GM18499 (cell line): ENCODE measurements around the gene INSL4.

Experiments used
- ATAC-seq: cut with Tn5 transposase; IDR thresholded peaks from one replicate; pipeline ENCODE4 v1.9.1; 2021; ENCODE audit warnings: moderate number of reproducible peaks; ENCODE audit not compliant: insufficient read depth, unreplicated experiment

INSL4 gene

DNA sequence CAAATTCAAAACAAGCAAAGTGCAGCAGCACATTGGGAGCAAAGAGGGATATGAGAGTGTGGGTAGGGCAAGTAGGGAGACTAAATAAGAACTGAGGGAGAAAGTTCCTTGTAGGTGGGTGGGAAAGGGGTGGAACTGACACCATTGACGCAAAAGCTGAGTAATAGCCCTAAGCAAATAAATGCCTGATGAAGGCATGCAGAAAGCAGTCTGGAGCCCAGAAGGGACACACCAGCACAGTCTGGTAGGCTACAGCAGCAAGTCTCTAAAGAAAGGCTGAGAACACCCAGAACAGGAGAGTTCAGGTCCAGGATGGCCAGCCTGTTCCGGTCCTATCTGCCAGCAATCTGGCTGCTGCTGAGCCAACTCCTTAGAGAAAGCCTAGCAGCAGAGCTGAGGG lies at the start of gene INSL4:
TSS of gene INSL4 (plus strand) at position 208 of the 400 bp plus-strand sequence. CDS start at position 313, 105 bp downstream.
- no peak for ATAC-seq

DNA sequence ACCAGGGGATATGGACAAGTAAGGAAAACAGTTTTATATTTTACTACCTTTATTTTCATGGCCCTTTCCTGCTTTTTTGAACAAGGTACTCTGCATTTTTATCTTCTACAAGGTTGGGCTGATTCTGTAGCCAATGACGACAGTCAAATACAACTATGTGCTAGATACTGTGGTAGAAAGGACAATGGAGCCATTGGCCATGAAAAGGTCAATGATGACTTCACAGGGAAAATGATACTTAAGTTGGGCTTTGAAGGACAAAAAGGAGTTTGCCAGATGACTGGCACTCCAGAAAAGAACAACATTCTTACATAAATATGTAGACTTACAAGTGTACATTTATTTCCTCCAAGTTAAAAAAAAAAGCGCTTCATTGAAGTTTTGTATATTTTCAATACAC lies 46.4 kb upstream of the INSL4 start:
- no peak for ATAC-seq

DNA sequence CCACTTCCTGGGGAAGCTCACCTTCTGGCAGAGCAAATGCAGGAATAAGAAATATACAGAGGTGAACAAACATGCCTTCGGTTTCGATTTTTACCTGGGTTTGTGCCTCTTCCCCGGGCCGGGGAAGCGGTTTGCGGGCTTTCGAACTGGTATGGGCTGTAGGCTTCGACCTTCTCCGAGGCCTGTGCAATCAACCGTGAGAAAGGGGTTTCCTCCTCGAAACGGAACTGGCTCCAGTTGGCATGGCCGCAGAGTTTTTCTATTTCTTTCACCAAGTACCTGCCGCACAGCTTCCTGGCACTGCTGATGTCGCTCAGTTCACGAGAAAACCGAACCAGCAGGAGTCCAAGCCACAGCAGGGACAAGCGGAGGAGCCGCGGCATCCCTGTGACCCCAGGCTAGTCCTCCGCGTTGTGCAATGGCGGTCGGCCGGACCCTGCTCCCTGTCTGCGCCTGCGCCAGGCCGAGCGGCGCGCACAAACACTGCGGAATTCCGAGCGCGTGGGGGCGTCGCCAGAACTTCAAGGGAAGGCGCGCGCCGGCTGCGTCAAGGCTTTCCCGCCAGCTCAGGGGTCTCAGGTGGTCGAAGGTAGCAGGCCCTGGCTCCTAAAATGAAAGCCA lies 45.9 kb upstream of the INSL4 start, which contains the start of gene INSL6:
TSS of gene INSL6 (minus strand) at position 420 of the 621 bp plus-strand sequence. CDS start at position 383, 37 bp downstream.
- ATAC-seq, result no peak

DNA sequence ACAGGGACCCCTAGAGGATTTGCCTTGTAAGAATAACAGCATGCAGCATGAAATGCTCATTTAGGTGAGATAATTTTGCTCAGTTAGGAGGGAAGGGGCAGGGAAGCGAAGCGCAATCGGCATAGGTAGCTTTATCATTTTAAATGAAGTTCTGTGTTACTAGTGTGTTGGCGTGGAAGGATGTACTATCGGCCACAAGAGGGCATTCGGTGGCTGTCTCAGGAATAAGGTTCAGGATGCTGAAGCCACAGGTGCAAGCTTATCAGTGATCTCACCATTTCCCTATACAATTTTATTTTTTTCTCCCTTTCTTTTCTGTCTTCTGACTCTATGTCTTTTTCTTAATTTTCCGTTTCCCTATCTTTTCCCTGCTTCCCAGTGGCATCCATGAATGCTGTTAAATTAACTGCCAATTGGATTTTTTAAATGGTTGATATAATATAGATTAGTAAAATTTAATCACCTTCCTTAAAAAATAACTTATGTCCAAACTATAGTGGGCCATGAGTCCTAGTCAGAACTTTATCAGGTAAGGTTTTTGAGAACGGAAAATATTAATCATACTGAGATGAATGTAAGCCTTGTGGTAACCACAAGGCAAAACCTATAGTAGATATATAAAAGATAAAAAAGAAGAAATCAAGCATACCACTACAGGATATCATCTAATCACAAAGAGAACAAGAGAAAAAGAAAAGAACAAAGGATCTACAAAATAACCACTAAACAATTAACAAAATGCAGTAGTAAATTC lies 44.6 kb upstream of the INSL4 start:
- ATAC-seq, result no peak

DNA sequence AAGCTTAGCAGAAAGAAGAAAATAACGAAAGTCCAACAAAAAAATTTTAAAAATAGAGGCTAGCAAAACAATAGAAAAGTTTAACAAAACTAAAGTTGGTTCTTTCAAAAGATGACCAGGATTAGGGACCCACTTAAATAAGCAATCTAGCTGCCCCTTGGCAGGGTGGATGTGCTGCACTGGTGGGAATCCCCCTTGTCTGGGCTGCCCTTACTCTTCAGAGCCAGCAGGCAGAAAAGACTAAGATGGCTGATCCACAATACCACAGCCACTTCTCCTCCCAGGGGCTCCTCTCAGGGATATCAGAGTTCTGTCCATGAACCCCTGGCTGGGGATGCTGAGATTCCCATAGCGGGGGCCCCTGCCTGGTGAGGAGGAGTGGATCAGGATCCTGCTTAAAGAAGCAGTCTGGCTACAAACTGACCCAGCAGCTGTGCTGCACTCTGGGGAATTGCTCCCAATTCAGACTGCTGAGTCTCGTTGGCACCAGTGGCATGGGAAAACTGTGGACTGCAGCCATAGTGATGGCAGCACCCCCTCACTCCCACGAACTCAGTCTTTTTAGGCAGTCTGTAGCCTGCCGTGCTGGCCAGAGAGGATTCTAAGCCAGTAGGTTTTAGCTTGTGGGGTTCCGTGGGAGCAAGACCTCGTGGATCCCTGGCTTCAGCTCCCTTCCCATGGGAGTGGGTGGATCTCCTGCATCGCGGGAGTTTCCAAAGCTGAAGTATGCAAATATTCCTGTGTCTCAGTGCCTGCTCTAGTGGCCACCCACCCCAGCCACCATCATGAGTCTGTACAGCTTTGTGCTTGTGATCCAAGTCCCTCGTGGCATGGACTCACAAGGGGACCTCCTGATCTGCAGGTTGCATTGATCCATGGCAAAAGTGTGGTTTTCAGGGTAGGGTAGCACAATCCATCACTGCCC lies 42.9 kb upstream of the INSL4 start:
- no peak for ATAC-seq

DNA sequence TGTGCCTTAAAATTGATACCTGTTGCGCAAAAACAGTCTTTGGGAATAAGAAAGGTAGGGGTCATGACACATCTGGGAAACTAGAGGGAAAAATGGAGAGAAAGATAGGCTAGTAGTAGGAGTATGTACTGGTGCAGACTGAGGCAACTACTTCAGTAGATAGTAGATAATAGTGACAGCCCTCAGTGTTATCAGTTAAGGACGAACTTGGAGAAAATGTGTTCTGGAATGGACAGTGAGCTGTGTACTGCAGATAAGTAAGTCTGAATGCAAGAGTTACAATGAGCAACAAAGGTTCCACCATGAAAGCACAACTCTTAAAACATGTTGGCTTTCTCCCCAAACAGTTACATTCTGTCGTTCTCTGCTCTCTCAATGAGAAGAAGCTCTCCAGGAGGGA lies 39.2 kb upstream of the INSL4 start:
- ATAC-seq, result no peak

DNA sequence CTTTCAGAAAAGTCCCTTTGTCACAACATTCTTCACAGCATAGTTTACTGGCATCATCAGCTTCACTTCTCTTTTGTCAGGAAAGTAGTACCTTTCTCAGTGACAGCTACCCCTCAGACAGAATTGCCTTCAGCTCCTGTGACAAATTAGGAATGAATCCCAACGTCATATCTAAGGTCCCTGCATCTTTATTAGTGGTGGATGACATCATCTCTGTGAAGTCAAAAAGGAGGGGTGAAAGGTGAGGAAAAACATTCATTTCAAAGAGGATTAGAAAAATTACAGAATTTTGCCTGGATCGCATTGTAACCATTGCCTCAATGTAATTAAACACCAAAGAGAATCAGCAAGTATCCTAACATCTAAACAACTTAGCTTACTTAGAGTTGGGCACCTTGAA lies 37.9 kb upstream of the INSL4 start:
- no peak for ATAC-seq

DNA sequence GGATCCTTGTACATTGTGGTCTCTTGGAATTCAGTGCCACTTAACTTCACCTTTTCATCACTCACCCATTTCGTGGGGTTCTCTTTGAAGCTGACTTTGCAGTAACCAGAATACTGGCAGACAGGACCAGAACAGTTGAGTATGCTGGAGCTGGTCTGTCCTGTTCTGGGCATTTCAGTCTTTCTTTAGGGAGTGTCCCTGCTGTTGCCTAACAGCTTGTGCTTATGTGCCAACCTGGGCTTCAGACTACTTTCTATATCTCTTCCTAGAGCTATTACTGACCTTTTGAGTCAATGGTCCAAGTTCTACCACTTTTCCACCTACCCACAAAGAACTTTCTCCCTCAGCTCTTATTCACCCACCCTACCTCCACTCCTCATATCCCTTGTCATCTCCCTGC lies 35.8 kb upstream of the INSL4 start:
- ATAC-seq, result no peak

DNA sequence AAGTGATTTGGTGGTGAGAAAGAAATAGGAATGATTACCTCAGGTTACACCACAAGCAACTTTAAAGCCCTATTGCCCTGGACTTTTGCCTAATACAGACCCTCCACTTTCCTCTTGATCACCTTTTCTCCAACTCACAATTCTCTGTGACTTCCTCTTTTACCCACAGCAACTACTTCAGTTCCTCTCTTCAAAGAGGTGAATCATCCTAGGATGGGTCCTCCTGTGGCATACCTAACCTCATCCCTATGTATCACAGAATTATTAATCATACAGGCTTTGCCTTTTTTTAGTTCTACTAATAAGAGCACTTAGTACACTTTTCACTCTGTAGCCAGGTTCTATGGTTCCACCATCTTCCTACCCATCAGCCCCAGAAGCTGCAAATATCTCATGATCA lies 26.1 kb upstream of the INSL4 start:
- ATAC-seq, result no peak

DNA sequence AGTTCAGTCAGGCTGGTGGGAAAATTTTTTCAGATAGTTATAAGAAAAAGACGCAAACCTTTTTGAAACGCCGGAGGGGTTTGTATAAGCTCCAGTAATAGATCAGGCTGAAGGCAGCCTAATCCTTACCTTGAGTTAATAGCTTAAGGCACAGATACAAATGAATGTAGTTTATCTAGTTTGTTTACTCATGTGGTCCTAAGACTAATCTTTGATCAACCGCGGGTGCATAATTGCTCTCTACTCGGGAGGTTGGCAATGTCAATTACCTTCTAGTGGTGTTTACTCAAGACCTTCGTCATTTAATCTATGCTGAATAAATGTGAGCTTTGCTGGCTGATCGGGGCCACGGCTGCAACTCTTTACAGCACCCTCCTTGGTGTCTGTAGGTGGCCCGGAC lies 665 bp upstream of the INSL4 start:
- ATAC-seq, result no peak

DNA sequence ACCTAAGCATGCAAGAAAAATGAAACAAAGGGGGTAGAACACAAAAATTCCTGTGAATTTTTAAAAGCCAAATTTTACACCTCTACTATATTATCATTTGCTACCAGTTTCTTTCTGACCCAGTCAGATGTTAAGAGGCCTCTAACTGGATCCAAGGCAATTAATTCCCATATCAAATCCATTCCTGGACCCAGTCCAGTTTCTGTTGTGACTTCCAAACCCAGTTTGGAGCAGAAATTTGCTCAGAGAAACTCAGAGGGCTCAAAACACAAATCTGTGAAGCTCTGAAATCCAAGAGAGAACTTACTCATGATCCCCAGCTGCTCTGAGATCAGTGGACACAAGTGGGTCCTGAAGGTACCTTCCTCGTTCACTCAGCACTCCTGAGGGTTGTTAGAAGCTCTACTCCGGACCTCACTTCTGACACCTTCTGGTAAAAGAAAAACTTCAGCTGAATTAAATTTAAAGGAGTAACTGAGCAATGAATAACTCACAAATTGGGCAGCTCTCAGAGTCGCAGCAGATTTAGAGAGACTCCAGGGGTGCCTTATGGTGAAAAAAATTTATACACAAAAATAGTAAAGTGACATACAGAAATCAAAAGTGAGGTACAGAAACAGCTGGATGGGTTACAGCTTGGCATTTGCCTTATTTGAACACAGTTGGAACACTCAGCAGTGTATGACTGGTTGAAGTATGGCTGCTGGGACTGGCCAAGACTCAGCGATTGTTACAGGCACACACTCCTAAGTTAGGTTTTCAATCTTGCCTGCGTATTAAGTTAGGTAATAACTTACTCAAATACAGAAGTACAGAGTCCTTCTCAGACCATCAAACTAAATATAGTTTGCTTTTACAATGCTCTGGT lies 32.4 kb downstream of the INSL4 start:
- no peak for ATAC-seq

DNA sequence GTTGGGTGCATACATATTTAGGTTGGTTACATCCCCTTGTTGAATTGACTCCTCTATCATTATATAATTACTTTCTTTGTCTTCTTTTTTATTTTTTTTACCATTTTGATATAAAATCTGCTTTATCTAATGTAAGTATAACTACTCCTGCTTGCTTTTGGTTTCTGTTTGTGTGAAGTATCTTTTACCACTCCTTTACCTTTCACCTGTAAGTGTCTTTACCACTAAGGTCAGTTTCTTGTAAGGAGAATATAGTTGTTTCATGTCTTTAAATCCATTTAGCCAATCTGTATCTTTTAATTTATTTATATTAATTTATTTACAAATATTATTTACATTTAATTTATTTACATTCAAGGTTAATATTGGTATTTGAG lies 33.0 kb downstream of the INSL4 start:
- ATAC-seq, result no peak

DNA sequence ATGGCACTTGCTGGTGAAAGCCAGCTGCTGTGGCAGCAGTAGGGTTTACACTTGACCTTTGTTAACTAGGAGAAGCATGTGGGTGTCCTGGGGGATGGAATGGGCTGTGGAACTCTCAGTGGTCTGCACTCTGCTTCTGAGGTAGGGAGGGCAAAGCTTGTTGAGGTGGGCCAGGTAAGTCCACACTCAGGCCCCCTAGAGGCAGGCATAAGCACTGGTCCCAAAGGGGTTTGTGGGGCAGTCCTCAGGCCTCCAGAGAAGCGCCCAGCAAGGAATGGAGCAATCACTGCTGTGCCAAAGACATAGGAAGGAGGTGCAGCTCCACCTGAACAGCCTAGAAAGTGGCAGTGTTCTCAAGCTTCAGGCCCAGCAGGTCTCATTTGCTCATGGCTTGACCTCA lies 34.7 kb downstream of the INSL4 start:
- ATAC-seq, result no peak

DNA sequence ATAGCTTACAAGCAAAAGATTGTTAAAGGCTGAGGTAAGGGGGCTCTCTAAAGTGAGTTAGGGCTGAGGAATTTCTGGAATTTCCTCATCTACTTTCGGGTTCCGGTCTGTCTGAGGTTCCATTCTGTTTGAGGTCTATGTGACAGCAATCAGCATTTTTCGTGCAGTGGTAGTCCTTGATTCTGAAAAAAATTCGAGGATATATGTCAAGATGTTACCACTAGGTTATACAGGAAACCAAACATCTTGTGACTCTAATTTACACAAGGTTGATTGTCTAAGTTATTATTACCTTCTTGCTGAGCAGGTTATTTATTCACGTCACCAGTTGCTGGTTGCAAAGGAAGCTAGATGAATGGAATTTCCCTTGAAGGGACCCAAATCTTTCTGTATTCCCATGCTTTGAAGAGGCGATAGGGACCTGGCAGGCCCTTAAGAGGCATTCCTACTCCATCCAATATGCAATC lies 38.1 kb downstream of the INSL4 start:
- no peak for ATAC-seq

DNA sequence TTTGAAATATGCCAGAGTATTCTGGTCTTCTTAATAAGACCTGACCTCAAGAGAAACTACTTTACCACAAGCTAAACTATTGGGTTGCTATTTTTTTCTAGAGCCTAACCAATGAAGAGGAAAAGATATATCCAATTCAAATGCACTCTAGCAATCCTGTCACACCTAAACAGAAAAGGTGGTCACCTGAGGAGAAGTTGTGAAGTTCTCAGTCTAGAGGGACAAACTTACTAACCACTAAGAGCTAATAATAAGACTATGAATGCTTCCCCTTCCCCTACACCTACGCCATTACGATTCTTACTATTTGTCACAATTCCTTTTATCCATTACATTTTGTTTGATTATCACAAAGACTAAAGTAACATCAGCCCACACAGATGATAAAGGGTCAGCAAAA lies 43.6 kb downstream of the INSL4 start:
- ATAC-seq, result no peak

DNA sequence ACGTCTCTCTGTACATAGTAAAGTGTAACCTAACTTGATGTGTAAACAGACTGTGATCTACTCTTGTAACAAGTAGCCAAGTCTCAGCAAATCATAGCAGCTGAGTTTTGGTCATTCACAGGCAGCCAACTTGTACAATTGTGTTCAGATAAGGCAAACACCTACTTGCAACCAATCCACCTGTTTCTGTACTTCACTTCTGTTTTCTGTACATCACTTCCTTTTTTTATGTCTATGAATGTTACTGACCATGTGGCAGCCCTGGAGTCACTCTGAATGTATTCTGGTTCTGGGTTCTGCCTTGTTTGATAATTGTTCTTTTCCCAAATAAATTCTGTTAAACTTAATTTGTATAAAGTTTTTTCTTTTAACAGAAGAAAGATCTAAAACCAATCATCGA lies 47.3 kb downstream of the INSL4 start:
- ATAC-seq, result no peak
